Pons (tissue), 1 donor: ENCODE measurements around the gene RPS6KC1.
"Not testable (repeated sequence)": the region's sequence is repeated elsewhere in the genome, so short reads cannot be mapped to it uniquely, and the experiment has no call there.

Experiments used
- DNase-seq: peaks from one replicate; pipeline ENCODE4 v3.0.0-alpha.2; 2016; ENCODE audit warnings: low spot score

The RPS6KC1 gene

DNA sequence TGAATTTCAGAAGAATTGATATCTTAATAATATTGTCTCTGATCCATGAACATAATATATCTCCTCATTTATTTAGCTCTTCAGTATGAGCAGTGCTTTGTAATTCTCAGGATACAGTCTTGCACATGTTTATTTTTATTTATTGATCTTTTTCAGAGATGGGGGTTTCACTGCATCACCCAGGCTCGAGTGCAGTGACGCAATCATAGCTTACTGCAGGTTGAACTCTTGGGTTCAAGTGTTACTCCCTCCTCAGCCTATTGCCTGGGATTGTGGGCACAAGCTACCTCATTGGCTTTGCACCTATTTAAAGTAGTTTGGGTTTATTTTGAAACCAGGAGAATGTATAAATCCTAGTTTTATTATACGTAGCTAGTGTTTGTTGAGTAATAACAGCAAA lies 4.7 kb downstream of the RPS6KC1 start:
- no peak for DNase-seq

DNA sequence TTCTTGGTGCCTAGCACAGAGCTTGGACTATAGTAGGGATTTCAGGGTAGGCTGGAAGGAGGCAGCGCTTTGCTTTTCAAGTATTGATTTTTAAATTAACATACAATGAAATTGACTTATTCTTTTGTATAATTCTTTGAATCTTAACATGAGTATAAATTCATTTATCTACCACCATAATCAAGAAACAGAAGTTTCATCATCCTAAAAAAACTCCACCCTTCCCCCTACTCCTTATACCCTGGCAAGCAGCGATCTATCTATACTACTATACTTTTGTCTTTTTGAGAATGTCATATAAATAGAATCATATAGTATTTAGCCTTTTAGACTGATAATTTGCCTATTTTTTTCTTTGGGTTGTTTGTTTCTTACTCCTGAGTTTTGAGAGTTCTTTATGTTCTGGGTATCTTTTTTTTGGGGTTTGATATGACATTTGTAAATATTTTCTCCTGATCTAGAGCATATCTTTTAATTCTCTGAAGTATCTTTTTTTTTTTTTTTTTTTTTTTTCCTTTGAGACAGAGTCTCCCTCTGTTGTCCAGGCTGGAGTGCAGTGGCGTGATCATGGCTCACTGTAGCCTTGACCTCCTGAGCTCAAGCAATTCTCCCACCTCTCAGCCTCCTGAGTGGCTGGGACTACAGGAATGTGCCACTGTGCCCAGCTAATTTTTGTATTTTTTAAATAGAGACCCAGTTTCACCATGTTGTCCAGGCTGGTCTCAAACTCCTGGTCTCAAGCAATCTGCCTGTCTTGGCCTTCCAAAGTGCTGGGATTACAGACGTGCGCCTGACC lies 6.4 kb downstream of the RPS6KC1 start:
- no peak for DNase-seq

DNA sequence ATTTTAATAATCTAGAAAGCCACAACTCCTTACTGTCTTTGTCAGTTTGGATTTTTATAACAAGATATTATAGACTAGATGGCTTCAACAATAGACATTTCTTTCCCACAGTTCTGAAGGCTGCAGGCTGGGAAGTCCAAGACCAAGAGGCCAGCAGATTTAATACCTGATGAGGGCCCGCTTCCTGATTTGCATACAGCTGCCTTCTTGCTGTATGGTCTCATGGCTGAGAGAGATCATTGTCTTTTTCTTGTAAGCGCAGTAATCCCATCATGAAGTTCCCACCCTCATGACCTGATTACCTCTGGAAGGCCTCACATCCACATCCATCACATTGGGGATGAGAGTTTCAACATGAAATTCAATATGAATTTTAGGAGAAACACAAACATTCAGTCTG lies 9.8 kb downstream of the RPS6KC1 start:
- DNase-seq, result no peak

DNA sequence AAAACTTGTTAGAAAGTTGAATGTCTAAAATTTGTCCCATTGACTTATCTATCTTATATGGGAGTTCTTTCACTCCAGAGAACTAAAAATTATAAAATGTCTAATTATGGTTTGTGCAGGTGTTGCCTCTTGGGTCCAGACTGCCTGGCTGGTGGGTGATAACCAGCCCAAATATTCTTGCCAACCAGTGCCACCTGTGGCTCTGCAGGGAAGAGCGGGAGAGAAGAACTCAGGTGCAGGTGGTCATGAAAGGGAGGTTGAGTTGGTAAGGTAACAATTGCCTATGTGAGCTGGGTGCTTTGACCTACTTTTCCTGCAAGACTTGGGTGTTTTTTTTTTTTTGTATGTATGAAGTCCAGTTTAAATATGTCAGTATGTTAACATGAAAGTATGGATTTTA lies 10.2 kb downstream of the RPS6KC1 start:
- no peak for DNase-seq

DNA sequence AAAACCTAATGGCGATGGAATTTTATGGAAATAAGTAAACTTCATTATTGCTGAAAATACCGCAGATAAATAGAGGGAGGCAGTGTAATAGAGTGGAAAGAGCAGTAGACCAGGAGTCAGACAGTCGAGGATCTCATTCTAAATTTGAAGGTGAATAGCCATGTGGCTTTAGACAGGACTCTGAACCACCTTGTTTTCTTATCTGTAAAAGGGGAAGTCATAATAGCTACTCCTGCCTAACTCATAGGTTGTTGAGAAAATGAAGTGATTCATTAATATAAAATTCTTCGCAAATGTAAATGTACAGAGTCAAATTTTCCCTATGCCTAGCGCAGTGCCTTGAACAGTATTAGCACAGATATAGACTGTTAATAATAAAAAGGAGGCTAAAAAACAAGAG lies 14.8 kb downstream of the RPS6KC1 start:
- DNase-seq, result no peak

DNA sequence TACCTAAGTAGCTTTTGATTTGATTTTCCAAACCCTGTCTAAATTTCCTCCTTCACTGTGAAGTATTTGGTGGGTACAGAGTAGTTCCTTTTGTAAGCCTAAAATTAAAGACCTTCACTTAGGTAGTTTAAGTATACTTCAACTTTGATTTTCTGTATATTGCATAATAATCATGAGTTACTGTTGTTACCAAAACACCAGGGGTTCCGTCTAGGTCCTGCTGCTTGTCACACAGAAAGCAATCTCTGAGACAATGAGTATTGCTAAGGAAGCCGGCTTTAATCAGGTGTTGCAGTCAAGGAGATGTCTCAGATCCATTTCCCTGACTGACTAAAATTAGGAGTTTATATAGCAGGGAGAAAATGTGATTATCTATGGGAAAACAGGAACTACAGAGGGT lies 15.3 kb downstream of the RPS6KC1 start:
- DNase-seq, result no peak

DNA sequence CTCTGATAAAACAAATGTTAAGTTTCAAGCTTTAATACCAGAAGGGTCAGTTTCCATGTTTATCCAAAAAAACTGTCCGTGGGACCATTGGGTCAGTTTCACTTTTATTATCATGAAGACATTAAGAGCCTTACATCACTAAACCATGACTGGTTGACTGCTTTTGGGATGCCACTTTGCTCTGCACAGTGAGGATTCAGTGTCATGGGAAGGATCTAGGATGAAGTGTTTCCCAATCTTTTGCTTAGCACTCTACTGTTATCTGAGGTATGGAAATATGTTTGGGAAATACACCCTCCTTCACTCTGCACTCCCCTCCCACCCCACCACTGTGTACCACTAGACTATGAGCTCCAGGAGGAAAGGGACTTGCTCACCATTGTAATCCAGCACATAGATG lies 16.3 kb downstream of the RPS6KC1 start:
- no peak for DNase-seq

DNA sequence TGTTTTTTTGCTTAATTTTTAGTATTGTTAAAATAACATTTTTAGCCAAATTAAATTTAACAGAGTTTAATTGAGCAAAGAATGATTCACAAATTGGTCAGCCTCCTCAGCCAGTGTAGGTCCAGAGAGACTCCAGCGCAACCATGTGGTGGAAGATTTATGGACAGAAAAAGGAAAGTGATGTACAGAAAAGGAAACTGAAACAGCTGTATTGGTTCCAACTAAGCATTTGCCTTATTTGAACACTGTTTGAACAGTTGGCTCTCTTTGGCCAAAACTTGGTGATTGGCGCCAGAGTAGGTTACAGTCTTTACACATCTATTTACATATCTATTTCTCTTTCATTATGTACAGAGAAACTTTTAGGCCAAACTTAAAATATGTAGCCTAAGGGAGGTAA lies 19.4 kb downstream of the RPS6KC1 start:
- no peak for DNase-seq

DNA sequence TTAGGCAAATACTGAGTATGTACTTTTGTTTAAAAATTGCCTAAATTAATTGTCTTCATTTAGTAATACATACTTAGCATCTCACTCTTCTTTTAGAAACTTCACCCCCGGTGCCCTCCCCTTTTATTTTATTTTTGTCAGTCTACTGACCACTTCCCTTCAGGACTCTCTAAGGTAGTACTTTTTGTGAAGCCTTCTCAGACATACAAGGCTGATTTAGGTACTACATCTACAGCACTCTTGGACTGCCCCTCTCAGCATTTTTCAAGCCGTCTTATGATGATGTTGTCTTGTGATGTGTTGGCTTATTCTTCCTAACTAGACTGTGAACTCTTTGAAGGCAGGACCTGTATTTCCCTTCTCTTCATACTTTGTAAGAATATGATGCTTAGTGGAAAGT lies 24.7 kb downstream of the RPS6KC1 start:
- no peak for DNase-seq

DNA sequence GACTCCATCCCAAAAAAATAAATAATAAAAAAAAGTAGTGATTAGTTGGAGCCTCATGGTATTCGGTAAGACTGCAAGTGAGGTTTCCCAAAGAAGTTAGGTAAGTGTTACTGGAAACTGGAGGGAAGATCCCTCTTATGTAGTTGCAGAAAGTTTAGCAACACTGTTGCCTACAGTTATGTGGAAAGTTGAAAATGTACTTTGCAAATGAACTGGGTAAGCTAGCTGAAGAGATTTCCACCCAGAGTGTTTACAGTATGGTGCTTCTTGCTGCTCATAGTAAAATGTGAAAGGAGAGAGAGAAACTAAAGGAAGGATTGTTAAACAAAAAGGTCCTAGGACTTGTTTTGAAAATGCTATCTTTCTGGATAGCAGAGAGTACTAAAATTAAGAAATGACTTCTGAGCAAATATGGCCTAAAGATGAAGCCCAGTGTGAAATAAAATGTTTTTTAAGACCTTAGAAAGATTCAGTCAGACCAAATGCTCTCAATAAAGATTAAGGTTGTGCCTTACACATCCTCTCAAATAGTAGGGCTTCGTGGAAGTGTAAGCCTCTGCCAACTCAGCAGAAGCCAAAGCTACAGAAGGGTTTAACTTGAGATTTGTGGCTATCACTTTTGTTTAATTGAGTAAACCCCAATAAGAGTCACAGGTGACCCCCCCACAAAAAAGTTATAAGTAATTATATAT lies 31.5 kb downstream of the RPS6KC1 start:
- no peak for DNase-seq

DNA sequence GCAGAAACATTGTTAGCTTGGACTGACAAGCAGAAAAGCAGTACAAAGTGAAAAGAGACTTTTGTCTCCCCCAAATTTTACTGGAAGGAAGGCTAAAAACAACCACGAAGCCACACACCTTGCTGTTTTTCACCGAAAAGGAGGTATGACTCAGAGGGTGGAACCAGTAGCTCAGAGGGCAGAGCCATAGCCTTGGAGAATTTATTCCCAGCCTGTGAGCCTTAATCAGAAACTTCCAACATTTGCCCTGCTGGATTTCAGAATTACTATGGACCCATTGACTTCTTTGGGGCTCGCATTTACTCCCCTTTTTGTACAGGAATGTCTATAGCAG lies 32.0 kb downstream of the RPS6KC1 start:
- DNase-seq, result no peak

DNA sequence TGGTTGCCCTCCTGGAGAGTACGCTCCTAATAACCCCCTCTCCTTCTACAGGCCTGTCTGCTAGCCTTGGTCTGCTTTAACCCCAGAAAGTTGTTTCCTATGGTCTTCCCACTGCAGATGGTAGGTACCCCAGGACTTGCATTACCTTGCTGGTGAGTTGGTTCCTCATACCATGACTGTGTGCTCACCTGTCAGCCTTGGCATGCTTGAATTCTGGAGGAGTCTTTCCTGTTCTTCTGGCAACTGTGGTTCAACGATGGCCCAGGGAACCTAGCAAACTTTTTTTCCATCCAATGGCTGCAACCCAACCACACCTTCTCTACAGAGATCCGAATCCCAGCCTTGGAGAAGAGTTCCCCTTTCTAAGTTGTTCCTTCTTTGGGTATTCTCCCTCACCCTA lies 36.9 kb downstream of the RPS6KC1 start:
- DNase-seq, result no peak

DNA sequence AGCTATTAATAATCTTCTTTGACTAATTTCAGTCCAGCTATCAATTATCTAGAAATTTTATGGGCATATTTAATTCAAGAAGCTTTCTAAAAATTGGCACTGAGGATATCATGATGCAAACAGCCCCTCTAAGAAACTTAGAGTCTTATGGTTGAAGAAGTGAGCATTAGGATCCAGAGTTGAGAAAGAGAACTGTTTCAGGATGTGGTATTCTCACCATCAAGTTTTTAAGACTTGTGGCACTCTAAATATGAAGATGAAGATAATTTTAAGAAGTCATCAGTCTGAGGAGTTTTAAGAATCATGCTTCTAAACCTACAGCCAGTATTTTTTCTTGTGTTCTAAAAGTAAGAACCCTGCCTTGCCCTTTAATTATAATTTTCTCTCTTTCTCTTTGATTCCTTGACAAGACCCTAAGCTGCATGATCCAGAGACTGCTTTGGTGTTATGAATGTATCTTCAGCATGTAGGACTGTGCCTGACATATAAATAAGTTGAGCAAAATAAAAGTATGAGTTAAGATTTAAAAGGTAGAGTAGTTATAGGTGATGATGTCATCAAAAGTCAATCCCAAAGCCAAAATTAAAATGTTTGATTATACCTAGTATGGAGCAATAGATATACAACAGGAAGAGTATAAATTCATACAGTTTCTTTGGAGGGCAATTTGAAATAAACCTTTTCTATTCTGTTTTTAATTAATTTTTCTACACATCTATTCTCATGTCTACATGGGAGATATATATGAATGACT lies 39.1 kb downstream of the RPS6KC1 start:
- DNase-seq, result no peak

DNA sequence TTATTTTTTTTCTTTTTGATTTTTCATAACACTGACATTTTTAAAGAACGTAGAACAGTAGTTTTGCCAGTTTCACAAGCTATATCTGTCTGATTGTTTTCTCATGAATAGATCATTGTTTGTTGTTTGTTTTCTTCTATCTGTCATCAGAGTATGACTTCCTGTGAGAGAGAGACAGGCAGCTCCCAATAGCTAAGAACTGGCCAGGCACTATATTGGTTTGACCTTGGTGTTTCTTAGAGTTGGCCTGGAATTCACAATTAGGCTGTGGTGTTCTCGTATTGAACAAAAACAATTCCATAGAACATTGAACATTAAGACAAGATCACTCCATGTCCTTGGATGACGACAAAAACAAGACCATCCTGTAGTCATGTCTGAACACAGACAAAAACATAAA lies 43.4 kb downstream of the RPS6KC1 start:
- DNase-seq, result peak; percentile 71

DNA sequence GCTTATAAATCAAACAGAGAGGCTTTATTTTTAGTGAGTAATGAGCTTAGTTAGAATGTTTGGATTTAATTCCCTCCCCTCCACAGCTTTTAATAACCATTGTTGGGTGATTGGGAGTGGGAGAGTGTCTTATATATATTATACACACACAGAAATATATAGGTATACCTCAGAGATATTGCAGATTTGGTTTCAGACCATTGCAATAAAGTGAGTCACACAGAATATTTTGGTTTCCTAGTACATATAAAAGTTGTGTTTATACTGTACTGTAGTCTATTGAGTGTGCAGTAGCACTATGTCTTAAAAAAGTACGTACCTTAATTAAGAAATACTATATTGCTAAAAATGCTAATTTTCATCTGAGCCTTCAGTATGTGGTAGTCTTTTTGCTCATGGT lies 44.4 kb downstream of the RPS6KC1 start:
- no peak for DNase-seq

DNA sequence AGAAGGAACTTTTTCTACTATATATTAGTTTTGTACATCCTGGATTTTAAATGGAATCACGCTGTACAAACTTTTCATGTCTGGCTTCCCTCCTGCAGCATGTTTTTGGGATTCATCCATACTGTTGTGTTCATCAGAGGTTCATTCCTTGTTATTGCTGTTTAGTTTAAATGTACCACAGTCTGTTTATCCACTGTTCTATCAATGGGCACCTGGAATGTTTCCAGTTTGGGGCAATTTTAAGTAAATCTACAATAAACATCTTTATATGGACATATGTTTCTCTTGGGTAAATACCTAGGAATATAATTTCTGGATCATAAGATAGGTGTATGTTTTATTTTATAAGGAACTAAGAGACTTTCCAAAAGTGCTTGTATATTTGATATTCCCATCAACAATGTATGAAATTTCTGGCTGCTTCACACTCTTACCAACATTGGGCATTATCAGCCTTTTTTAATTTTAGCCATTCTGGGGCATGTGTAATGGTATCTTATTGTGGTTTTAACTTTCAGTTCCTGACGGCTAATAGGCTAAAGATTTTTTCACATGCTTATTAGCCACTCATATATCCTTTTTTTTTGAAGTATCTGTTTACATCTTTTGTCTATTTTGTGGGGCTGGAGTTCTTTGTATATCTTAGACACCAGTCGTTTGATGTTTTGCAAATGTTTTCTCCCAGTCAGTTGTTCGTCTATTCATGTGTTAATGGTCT lies 48.8 kb downstream of the RPS6KC1 start:
- no peak for DNase-seq

DNA sequence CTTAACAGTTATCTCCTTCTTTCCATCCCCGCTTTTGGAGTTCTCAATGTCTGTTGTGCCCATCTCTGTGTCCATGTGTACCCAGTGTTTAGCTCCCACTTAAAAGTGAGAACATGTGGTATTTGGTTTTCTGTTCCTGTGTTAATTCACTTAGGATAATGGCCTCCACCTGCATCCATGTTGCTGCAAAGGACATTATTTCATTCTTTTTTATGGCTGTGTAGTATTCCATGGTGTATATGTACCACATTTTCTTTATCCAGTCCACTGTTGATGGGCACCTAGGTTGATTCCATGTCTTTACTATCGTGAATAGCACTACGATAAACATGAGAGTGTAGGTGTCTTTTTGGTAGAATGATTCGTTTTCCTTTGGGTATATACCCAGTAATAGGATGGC lies 49.5 kb downstream of the RPS6KC1 start:
- DNase-seq, result not testable (repeated sequence)

DNA sequence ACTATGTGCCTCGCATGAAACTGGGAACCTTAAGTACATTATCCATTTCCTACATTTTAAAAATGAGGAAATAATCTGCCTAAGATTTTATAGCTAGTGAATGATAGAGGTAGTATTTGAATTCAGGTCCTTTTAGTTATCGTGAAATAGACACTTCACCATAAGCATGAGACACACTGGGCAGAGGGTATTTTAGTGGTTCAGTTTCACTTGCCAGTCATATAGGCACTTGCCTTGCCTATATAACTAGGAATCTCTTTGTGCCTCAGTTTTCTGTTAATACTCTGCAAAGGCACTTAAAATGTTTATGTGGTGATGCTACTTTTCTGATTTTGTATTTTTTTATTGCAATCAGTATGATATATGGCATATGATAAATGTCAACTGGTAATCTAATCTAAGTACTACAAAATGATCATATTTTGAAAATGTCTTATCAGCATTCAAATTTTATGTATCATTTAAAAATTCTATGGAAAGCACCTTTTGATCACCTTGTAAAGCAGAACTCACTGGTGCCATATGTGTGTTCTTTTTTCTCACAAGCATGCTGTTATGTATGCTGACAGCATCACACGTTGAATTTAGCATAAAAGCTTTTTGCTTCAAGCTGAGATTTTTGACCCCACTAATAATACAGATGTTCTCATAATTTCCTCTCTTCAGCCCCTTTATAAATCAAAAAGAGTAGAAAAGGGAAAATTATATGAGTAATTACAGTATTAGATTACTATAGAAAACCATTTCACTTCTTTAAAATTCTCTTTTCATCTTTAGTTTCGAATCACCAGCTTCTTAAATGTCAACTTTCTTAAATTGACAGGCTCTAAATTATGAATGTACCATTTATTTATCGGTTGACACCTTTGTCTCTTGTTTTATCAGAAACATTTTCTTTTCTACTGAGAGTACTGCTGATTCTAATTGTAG lies 52.6 kb downstream of the RPS6KC1 start:
- no peak for DNase-seq

DNA sequence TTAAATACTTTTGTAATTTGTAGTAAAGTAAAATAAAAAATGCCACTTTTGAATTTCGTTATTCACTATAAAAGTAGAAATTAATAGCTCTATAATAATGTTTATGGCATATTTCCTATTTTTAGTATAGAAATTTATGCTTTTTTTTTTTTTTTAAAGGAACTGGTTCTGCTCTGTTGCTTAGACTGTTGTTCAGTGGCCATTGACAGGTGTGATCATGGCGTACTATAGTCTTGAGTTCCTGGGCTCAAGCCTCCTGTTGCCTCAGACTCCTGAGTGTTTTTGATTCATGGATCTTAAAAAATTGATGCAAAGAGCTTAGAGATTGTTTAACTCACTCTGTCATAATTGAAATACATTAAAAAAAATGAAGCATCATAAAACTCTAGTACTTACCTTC lies 53.6 kb downstream of the RPS6KC1 start:
- DNase-seq, result no peak

DNA sequence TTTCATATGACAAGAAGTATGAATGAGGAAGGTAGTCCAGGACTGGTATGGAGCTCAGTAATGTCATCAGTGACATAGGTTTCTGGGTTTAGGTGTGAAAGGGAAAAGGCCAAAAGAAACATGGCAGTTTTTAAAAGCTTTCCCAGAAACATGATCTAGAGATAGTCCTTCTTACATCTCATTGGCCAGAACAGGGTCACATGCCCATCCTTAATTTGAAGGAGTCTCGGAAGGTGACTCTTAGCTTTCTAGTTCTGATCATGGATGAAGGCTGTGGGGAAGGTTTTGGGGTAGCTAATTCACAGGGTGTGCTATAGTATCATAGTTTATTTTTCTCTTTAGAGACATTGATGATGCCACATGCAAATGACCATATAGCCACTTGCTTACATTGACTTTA lies 55.3 kb downstream of the RPS6KC1 start:
- no peak for DNase-seq

DNA sequence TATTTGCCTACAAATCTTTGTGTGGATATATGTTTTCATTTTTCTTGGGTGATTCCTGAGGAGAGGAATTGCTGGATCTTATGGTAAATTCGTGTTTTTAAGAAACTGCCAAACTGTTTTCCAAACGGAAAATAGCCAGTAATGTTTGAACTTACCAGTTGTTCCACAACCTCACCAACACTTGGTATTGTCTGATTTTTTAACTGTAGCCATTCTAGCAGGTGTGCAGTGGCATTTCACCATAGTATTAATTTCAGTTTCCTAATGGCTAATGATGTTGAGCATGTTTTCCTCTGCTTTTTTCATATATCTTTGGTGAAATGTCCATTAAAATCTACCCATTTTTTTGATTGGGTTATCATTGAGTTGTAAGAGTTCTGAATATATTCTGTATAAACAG lies 56.6 kb downstream of the RPS6KC1 start:
- no peak for DNase-seq
